Pulmonary artery endothelial cell (primary cell): Measurements from ENCODE around the gene DRP2. TPM values are rescaled to one million over a fixed set of nuclear protein-coding genes. Genes with fewer than 3 reads are reported as not detected.
"Not testable (repeated sequence)": the region's sequence is repeated elsewhere in the genome, so short reads cannot be mapped to it uniquely, and the experiment has no call there.

Source experiments
- DNase-seq: peaks from one replicate; pipeline ENCODE4 v3.0.0-alpha.2; 2011; ENCODE audit warnings: low read depth, low spot score
- total RNA-seq: library from RNA; depleted of rRNA; stranded (reverse); fragments of >200 nt; gene quantifications from 2 replicates; pipeline ENCODE4 v1.2.3, GENCODE V29; 2014

DRP2 gene, protein sequence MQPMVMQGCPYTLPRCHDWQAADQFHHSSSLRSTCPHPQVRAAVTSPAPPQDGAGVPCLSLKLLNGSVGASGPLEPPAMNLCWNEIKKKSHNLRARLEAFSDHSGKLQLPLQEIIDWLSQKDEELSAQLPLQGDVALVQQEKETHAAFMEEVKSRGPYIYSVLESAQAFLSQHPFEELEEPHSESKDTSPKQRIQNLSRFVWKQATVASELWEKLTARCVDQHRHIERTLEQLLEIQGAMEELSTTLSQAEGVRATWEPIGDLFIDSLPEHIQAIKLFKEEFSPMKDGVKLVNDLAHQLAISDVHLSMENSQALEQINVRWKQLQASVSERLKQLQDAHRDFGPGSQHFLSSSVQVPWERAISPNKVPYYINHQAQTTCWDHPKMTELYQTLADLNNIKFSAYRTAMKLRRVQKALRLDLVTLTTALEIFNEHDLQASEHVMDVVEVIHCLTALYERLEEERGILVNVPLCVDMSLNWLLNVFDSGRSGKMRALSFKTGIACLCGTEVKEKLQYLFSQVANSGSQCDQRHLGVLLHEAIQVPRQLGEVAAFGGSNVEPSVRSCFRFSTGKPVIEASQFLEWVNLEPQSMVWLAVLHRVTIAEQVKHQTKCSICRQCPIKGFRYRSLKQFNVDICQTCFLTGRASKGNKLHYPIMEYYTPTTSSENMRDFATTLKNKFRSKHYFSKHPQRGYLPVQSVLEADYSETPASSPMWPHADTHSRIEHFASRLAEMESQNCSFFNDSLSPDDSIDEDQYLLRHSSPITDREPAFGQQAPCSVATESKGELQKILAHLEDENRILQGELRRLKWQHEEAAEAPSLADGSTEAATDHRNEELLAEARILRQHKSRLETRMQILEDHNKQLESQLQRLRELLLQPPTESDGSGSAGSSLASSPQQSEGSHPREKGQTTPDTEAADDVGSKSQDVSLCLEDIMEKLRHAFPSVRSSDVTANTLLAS
- total RNA-seq = 0.13 and 0.18 TPM in 2 replicates

DNA sequence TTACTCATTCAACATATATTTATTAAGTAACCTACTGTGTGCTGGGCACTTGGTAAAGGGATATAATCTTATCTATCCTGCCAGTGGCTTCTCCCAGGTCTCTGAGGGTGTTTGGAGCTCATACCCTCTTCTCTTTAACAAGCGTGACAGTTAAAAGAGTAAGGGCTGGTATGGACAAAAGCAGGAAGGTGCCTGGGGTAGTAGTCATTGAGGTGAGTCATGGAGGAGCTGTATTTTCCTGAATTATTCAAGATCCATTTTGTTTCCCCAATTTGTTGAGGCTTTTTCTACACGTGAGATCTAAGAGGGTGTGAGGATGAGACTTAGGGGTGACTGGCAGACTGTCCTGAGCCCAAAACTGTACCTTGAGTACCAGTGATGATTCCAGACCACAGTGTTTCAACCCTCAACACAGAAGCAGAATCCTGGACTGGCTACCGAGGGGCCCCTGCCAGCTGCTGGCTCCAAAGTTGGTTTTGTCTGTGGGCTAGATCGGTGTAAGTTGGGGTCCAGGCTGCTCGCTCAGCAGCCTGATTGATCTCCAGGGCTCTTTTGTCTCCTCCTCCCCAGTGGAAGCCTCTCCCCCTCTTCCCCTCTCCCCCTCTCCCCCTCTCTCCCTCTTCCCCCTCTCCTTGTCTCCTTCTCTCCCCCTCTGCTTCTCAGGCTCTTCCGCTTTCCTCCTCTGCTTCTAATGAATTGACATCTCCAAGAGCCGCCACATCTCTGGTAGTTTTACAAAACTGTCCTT, at the start of gene DRP2:
Gene DRP2 (plus strand): TSS at position 671 of the 748 bp plus-strand sequence. CDS start 11,862 bp downstream, outside the sequence.
- DNase-seq = peak; percentile 5

DNA sequence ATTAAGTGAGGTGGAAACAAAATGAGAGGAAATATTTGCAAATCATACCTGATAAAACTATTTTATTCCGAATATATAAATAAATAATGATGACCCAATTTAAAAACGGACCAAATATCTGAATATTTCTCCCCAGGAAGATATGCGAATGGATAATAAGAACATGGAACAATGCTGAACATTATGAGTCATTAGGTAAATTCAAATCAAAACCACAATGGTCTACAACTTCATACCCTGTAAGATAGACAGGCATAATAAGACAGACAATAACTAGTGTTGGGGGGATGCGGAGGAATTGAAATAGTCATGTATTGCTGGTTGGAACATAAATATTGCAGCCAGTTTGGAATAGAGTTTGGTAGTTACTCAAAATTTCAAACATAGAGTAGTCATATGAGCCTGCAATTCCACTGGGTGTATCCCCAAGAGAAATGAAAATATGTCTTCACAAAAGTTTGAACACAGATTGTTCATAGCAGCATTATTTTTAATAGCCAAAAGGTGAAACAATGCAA, 47.6 kb upstream of the DRP2 start:
- no peak for DNase-seq

DNA sequence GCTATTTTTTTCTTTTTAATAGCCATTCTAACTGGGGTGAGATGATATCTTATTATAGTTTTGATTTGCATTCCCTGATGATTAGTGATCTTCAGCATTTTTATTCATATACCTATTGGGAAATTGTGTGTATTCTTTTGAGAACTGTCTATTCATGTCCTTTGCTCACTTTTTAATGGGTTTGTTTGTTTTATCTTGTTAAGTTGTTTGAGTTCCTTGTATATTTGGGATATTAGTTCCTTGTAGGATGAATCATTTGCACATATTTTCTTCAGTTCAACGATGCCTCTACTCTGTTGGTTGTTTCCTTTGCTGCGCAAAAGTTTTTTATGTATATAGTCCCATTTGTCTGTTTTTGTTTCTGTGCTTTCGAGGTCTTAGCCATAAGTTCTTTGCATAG, 43.1 kb upstream of the DRP2 start:
- DNase-seq = no peak

DNA sequence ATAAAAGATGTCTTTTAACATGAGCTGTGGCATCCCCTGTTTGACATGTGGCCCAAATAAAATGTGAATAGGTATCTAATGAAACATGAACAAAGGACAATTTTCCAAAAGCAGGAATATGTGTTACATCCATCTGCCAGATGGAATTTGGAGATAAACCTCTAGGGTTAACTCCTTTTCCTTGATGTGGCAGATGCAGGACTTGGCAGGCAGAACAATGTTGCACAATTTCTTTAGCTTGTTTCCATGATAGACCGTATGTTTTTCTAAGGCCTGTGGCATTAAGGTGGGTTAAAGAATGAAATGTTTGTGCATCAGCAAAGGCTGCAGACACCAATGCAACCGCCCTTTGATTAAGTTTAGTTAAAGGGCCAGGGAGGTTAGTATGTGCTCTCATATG, 34.7 kb upstream of the DRP2 start:
- peak; percentile 37 for DNase-seq

DNA sequence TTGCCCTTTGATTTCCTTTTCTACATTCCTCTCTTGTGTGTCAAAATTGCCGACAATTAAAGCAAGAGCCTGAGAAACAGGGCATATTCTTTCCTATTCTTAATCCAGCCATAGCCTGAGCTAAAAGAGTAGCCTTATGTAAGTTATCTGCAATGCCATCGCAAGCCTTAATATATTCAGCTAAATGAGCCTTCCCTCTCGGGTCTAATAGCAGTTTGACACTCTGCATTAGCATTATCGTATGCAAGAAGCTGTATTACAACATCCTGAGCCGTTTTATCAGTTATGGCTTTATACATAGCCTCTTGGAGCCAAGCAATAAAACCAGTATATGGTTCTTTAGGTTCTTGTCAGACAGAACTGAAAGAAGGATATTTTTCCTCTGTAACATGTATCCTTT, 31.6 kb upstream of the DRP2 start:
- not testable (repeated sequence) for DNase-seq

DNA sequence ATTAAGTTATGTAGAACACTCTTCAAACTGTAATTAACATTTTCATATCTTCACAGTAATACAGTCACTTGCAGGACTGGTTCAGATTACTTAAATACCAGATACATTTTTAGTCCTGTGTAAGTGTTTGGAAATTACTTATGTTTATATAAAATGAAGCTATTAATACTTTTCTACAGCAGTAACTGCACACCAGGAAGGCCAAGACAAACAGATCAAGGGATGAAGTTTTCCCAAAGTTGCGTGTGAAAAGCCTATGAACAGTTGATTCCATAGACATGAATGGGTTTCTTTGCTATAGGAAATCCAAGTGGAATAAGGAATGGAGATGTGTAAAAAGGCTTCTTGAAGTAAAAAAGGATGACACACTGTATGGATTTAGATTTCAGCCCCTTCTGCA, 28.9 kb upstream of the DRP2 start:
- DNase-seq = no peak

DNA sequence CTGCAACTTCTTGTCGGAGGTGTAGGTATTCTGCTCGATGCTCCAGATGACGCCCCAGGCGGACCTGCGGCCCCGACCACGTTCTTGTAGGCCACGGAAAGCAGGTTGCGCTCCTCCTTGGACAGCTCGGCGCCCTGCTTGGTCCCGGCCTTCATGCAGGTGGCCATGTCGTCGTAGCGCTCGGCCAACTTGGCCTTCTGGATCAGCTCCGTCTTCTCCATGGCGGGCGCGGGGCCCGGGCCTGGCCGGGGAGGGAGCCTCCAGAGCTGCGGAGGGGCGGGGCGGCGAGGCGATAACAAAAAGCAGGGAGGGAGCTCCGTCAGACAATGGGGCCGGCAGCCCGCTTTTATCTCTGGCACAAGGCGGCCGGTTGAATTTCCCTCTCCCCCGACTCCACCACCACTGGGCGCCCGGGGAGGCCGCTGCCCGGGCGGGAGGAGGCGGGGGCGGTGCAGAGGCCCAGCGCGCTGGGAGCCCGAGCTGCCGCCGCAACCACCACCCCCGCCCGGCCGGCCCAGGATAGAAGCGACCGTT, 28.3 kb upstream of the DRP2 start:
- DNase-seq = no peak

DNA sequence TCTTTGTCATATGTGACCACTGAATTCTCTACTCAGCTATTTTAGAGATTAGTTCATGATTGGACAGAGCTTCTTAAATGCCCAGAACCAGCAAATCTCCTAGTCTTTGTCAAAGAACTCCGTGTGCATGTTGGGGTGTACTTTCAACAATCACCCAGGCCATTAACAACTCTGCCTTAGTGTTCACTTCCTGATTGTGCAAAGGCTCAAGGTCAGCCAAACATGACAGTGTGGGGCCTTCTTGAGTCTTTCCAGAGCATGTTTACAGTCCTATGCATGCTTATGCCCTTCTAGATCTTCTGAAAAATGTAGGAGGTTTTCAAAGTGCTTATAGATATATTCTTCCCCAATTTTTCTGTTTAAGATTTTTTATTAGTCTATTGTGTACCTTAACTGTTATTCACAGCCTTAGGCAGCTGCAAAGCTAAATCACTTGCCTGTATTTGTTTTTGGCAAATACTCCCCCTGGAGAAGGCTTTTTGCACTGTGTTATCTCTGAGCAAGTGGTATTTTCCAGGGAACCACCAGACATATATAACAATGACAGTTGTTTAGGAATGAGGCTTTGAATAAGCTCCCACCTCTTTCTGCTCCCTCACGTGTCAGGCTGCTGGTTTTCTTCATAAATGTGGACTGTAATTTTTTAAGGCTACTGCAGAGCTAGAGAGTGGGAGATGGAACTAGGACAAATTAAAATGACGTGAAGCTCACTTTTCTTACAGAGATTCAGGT, 24.0 kb upstream of the DRP2 start:
- no peak for DNase-seq

DNA sequence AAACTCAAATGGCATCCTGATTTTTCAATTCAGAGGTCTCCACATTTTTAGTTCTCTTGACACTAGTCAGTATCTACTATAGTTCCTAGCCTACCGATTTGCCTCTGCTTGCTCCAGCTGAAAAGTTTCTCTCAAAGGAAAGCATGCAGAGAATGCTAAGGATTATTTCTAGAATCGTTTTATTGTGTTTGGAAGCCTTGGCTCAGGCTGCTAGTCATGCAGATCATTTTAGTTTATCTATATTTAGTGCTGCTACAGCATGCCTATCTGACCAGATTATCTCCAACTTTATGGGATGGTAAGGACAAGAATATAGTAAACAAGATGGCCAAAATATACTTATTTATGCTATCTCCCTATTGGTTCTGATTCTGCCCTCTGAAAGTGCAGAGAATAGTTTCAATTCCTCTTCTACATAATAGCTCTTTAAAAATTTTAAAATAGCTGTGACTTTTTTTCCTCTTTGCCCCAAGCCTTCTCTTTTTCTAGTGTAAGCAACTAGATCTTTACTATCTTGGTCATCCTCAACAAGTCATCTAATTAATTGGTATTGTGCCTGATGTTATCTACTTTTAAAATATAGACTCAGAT, 15.7 kb upstream of the DRP2 start:
- no peak for DNase-seq

DNA sequence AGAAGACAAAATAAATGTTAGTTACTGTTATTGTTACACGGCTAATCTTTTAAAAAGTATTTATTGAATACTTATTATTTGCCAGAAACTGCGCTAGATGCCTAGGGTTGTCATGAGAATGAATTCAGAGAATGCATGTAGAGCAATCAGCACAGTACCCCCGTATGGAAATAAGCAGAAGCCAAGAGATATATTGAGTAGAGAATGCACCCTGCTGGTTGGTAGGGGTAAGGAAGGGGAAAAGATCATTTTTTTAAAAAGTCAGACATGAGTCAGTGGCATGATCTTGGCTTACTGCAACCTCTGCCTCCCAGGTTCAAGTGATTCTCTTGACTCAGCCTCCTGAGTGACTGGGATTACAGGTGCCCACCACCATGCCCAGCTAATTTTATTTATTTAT, 13.1 kb upstream of the DRP2 start:
- DNase-seq = no peak

DNA sequence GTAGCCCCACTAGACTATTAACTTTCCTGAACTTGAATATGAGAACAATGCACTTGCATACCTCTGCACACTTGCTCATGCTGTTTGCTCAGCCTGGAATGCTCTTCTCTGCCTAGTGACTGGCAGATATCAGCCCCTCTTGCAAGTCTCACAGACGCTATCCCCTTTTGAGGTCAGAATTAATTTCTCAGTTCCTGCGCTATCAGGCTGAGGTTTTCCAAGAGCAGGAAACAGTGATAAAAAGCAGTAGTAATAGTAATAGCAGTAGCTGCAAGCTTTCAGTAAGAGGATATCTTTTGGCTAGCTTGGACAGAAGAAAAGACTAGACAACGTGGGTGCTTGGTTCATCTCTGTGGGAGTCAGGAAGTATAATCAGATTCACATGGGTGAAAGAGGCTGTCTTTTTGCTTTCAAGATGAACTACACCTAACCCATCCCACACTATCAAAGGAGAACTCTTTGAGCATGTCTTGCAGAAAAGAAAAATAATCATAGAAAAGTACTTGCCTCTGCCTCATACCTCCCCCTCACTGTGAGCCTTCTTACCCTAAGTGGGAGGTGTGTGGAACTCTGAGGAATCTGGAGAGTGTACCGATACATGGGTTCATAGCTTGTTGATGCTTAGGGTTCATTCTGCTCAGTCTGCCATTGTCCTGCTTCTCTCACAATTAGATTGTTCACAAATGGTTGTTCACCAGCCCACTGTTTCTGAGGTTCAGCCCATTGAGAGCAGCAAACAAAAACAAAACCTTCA, 11.3 kb upstream of the DRP2 start:
- DNase-seq = no peak

DNA sequence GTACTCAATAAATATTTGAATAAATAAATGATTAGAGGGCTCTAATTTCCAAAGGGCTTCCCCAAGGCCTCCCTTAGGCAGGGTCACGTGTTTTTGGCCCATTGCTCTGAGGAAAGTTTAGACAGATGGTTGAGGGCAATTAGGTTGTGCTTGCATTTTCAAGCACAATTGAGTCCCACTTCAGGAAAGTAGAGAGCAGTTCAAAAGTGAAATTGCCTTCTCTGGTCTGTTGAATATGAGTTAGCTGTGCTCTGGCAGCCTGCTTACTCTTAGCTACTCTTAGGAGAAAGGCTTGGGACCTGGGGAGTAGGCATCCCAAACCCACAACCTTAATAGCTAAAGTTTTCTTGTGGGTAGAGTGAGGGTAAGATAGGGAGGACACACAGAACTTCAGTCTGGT, 9.0 kb upstream of the DRP2 start:
- no peak for DNase-seq

DNA sequence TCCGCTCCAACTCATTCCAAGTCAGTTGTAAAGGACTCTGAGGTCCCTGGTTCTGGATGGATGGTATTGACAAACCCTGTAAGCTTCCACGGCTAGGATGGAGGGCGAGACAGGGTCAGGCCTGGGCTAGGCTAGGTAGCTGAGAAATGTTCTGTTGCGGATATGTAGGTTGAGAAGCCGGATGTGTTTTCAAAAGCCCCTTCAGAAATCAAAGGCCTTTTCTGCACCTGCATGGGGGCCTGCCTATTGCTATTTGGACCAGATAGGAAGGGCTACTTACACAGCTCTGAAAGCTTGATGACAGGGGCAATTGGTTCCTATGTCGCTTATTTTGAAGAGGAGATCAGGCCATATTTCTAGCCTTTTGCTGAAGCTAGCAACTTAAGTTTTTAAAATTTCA, 1.9 kb upstream of the DRP2 start:
- DNase-seq = no peak

DNA sequence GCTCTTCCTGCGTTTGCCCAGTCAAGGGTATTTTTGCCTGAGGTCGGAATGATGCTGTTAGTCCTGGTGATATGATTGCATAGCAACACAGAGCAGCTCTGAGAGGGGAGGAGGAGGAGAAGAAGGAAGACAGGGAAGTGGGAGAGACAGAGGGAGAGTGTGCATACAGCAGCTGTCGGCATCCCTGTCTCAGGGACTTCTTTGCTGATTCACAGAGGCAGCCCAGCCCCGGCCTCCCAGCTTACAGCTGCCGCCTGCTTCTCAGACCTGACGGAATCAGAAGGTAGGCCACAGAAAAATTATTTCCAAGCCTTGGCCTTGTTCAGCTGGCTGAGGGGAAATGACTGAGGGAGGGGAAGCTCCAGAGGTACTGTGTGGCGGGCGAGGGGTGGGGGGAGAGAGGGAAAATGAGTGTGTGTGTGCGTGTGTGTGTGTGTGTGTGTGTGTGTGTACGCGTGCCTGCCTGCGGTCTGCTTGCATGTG, 319 bp downstream of the DRP2 start:
- no peak for DNase-seq

DNA sequence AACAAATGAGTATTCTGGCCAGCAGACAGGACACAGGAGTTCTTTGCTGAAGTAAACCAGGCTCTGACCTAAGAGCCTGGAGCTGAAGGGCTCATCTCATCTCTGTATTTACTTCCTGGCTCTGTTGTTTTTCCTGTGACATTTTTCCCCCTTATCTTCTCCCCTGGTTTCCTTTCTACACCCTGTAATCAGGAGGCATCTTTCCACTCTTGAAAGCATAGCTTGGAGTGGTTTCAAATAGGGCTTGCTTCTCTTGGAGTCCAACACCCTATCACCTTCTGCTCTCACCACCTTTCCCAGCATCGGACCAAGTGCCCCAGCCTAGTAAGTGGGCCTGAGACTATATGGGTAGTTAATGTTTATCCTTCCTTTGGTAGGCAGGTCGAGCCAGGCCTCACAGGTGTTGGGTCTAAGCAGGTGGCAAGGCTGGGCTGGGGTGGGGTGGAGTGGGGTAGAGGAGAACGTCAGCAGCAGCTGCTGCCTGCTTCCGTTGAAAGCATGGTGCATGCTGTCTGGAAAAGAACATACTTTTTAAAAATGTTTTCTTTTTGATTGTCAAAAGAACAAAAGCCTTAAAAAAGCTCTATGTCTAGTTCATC, 1.2 kb downstream of the DRP2 start:
- DNase-seq = no peak

DNA sequence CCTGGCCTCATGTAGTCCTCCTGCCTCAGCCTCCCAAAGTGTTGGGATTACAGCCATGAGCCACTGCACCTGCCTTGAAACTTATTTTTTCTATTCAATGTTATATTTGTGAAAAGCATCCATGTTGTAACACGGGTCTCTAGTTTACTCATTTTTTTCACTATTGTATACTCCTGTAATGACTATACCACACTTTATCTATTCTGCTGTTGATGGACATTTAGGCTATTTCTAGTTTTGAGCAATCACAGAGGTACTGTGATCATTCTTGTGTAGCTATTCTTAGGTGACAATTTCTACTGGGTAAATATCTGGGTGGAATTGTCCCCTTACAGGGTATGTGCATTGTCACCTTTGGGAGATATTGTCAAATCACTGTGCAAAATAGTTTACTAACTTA, 3.6 kb downstream of the DRP2 start:
- no peak for DNase-seq

DNA sequence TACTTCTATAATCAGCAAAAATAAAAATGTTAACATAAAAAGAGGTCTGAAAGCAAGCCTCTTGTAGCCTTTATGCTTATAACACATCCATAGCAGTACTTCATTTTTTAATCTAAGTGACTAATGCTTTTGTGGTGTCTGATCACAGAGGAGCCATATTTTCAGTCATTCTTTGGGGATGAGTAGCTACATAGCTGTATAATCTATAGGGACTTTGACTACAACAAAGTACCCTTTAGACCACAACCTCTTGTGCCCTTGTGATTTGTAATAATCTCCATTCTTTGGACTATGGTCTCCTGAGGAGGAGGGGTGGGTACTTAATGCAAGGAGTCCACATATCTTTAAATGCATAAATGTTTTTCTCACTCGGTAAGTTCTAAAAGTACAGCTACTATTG, 9.6 kb downstream of the DRP2 start:
- DNase-seq = no peak

DNA sequence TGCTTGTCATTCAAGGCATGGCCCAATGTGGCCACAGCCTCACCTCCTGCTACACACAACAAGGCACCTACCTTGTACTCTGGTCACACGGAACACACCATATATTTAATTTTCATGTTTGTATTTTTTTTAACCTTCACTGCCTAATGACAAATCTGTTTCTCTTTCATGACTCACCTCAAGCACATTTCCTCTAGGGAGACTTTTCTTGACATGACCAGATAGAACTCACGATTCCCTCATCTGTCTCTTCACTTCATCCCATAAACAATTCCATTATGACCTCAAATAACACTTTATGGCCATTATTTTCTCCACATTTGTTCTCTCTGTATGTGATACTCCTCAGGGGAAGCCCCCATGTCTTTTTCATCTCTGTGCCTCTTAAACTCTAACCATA, 11.1 kb downstream of the DRP2 start:
- no peak for DNase-seq

DNA sequence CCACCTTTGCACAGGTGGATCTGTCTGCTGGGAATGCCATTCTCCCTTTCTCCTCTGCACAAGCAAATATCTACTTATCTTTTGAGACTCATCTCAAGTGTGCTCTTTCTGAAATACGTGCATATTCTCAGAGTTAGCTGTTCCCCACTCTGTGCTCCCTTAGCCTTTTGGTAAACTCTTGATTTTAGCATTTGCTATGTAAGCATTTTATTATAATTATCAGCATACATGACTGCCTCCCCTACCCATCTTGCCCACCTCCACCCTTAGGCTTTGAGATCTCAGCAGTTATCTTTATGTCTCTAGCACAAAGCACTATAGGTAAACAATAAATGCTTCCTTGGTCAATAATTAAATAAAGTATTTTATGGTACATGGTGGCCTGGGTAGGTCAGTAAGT, 11.5 kb downstream of the DRP2 start:
- no peak for DNase-seq
